GM12891 (cell line): ENCODE measurements around the gene RCBTB2.

ENCODE experiments used
- PAX5 ChIP-seq: IDR thresholded peaks from 2 replicates; pipeline ENCODE4 v1.6.1; 2011; ENCODE audit warnings: low read length, moderate library complexity, mild to moderate bottlenecking; ENCODE audit not compliant: insufficient read depth, severe bottlenecking
- POLR2A ChIP-seq: IDR thresholded peaks from 2 replicates; pipeline ENCODE4 v1.6.1; 2011; ENCODE audit warnings: low read depth, low read length, control low read depth
- POLR2AphosphoS5 ChIP-seq: IDR thresholded peaks from 2 replicates; pipeline ENCODE4 v1.6.1; 2011; ENCODE audit warnings: low read depth, low read length, control low read depth
- POU2F2 ChIP-seq: IDR thresholded peaks from 2 replicates; pipeline ENCODE4 v1.6.1; 2011; ENCODE audit warnings: low read depth, mild to moderate bottlenecking, control low read depth, low read length, moderate library complexity
- TAF1 ChIP-seq: IDR thresholded peaks from 2 replicates; pipeline ENCODE4 v1.6.1; 2011; ENCODE audit warnings: low read depth, low read length, control low read depth

DNA sequence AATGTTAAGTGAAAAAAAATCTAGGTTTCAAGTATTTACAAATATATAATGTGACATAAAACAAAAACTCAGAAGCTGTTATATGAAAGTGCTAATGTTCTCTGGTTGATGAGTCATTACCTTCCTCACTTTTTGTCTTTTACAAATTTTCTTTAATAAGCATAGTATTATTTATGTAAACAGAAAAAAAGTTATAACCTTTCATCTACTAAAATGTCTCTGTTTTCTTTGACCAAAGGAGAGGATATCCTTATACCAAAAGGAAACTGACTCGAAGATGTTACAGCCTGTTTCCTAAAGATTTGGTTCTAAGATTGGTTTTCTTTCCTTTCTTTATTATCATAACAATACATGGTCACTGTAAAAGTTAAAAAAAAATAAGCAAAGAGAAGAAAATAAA is 38.0 kb downstream of the RCBTB2 start:
- TF ChIP-seq TAF1 (no peak), POU2F2 (no peak), POLR2A (no peak), POLR2AphosphoS5 (no peak), PAX5 (no peak)
